ENCODE data around the gene CALHM4. TPM values are rescaled to one million over a fixed set of nuclear protein-coding genes. Genes with fewer than 3 reads are reported as not detected.

Gene CALHM4
- total and polyA plus RNA-seq, 2 of the 8 experiments (the other 6 are each of a cell fraction or from before 2014, with no cell fraction given) = not detected

DNA sequence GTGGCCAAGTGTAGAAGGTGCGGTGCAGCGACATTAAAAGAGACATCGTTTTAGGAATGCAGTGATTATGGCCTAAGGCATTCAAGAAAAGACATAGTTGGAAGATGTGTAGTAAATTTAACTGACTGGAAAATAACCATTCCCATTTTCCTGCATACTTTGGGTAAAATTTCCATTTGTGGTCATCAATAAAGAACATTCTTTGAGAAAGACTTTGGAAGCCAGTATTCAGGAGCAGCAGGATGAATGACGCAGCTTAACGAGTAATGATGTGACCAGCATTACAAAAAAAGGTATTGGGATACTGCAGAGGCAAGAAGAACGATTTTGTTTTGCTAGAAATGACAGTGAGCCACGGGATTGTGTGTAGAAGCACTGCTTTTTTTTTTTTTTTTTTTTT is 10.8 kb downstream of the CALHM4 start:
- Histone ChIP-seq H2BK5ac (ENCODE audit: low read depth, low read length) (no peak overlapping the region), H3K4me2 (ENCODE audit: insufficient read depth in 1 of 2, low read depth in 2 of 2, low read length in 2 of 2) (no peak overlapping the region), H2BK20ac (ENCODE audit: low read length) (no peak overlapping the region), H2AFZ (ENCODE audit: low read length) (no peak overlapping the region), H2BK120ac (replicated peaks; ENCODE audit: low read depth, low read length) (no peak overlapping the region), H4K20me1 (replicated peaks in 1 of 2; ENCODE audit: control insufficient read depth in 1 of 2, insufficient read depth in 2 of 2, low read length in 2 of 2) (no peaks in the 10 kb centered on the region), H4K8ac (ENCODE audit: extremely low read depth, insufficient read depth, low read length) (no peak overlapping the region), H3K23ac (ENCODE audit: insufficient read length) (no peak overlapping the region), H3K4ac (replicated peaks; ENCODE audit: insufficient read length, low read depth, low read length) (no peak overlapping the region), H3K36me3 (ENCODE audit: control insufficient read depth in 2 of 4, insufficient read depth in 4 of 4, low read length in 3 of 4) (no peaks in the 10 kb centered on the region), H3K9ac (replicated peaks in 1 of 4; ENCODE audit: extremely low read depth in 1 of 4, low read depth in 3 of 4, low read length in 3 of 4) (no peak overlapping the region), H3K79me2 (ENCODE audit: control insufficient read depth in 1 of 2, insufficient read depth in 2 of 2, low read length in 2 of 2) (no peaks in the 10 kb centered on the region), H3K56ac (replicated peaks; ENCODE audit: insufficient read length, low read depth, low read length) (no peak overlapping the region), H3K4me1 (replicated peaks in 1 of 4; ENCODE audit: control insufficient read depth in 3 of 4, insufficient read depth in 4 of 4, low read length in 3 of 4) (no peaks in the 10 kb centered on the region), H4K5ac (ENCODE audit: insufficient read length, low read depth, low read length) (no peak overlapping the region), H3K79me1 (ENCODE audit: low read depth, low read length) (no peaks in the 10 kb centered on the region), H3K27ac (ENCODE audit: low read depth, low read length) (no peak overlapping the region), H3K9me3 (ENCODE audit: insufficient read depth in 2 of 2, low read depth in 1 of 2, low read length in 1 of 2) (no peaks in the 10 kb centered on the region), H2AK5ac (ENCODE audit: low read depth, low read length) (no peak overlapping the region), H3K23me2 (ENCODE audit: low read depth, low read length) (no peaks in the 10 kb centered on the region), H4K91ac (replicated peaks; ENCODE audit: insufficient read length, low read length) (no peak overlapping the region), H2BK12ac (ENCODE audit: low read depth, low read length) (no peak overlapping the region), H2BK15ac (ENCODE audit: low read length) (no peak overlapping the region), H3K27me3 (replicated peaks in 1 of 4; ENCODE audit: control insufficient read depth in 3 of 4, extremely low read depth in 1 of 4, insufficient read depth in 3 of 4, low read length in 3 of 4) (no peaks in the 10 kb centered on the region), H3K4me3 (ENCODE audit: extremely low read depth in 1 of 4, insufficient read depth in 2 of 4, low read depth in 3 of 4, low read length in 4 of 4) (no peak overlapping the region), H3K18ac (ENCODE audit: extremely low read depth, low read length) (no peak overlapping the region), H3K14ac (ENCODE audit: insufficient read length) (no peak overlapping the region)
- ChIA-PET CTCF (ENCODE audit: partially characterized antibody) (interaction anchor here (1.0 to 4.8 kb wide), 10 partner anchors 10 to 295 kb away, joined by 3 to 55 read pairs (median 8); partner anchors contain the start of genes CALHM4 and TRAPPC3L), POLR2A (ENCODE audit: partially characterized antibody) (no interaction called here)
- no peak for TF ChIP-seq TBP (IDR thresholded peaks at IDR 0.05; ENCODE audit: low read depth, low read length)
- TF ChIP-seq CHD1 (IDR thresholded peaks at IDR 0.05; ENCODE audit: low read depth, low read length) = no peak
- no peak for TF ChIP-seq FOSL1 (IDR thresholded peaks at IDR 0.05; ENCODE audit: insufficient read depth, low read depth, low read length)
- TF ChIP-seq SUZ12 (IDR thresholded peaks at IDR 0.05; ENCODE audit: low read length) = no peak
- no peak for TF ChIP-seq POU5F1 (IDR thresholded peaks at IDR 0.05; ENCODE audit: low read depth, low read length)
- no peak for TF ChIP-seq JUN (IDR thresholded peaks at IDR 0.05; ENCODE audit: low read depth, low read length)
- FAIRE-seq (no peak), DNase-seq (ENCODE audit: low read depth in 1 of 2, low spot score in 2 of 2) (no peak)
- WGBS, 2 experiments (ENCODE audit: extremely low coverage in 1 of 2, insufficient coverage in 1 of 2, insufficient read length in 1 of 2, insufficient replicate concordance in 2 of 2, low coverage in 1 of 2, low lambda C conversion rate in 2 of 2, missing lambda C conversion rate in 1 of 2) = 98% methylated on average over 7 of the region's 7 CpGs; no CpG with 5 or more reads in 1 of the 2 experiments
